ENCODE measurements around the gene TRIM38.
"Not testable (repeated sequence)": the region's sequence is repeated elsewhere in the genome, so short reads cannot be mapped to it uniquely, and the experiment has no call there.

TRIM38 gene

GRCh38 chr6:26006086-26006939 is 43.7 kb downstream of the TRIM38 start:
- DNase-seq (ENCODE audit: low read depth): no peak

GRCh38 chr6:26006940-26007305 is 44.3 kb downstream of the TRIM38 start:
- not testable (repeated sequence) for DNase-seq (ENCODE audit: low read depth)

GRCh38 chr6:26008470-26008869 is 45.9 kb downstream of the TRIM38 start:
- DNase-seq (ENCODE audit: low read depth): no peak

GRCh38 chr6:26009817-26010216 is 47.2 kb downstream of the TRIM38 start:
- no peak for DNase-seq (ENCODE audit: low read depth)

GRCh38 chr6:26012061-26012460 is 49.5 kb downstream of the TRIM38 start:
- DNase-seq (ENCODE audit: low read depth): no peak

- DNase-seq (ENCODE audit: low read depth): not testable (repeated sequence)
Measured at GRCh38 chr6:26014386-26014785, 51.8 kb downstream of the TRIM38 start.

- no peak for DNase-seq (ENCODE audit: low read depth)
Measured at GRCh38 chr6:26016245-26016962, 53.8 kb downstream of the TRIM38 start.

- DNase-seq (ENCODE audit: low read depth): no peak
Measured at GRCh38 chr6:26016963-26017631, 54.5 kb downstream of the TRIM38 start.

- DNase-seq (ENCODE audit: low read depth): no peak
Measured at GRCh38 chr6:26017632-26017966, 55.0 kb downstream of the TRIM38 start.

GRCh38 chr6:26019261-26019830 is 56.7 kb downstream of the TRIM38 start:
- no peak for DNase-seq (ENCODE audit: low read depth)

GRCh38 chr6:26019967-26020328 is 57.3 kb downstream of the TRIM38 start:
- DNase-seq (ENCODE audit: low read depth): no peak

GRCh38 chr6:26020329-26021000 is 57.9 kb downstream of the TRIM38 start:
- peak; percentile 54 for DNase-seq (ENCODE audit: low read depth)

GRCh38 chr6:26021001-26021349 is 58.4 kb downstream of the TRIM38 start:
- no peak for DNase-seq (ENCODE audit: low read depth)

GRCh38 chr6:26021350-26022131 is 58.9 kb downstream of the TRIM38 start:
- DNase-seq (ENCODE audit: low read depth): peak; percentile 80

- DNase-seq (ENCODE audit: low read depth): no peak
Measured at GRCh38 chr6:26022132-26022472, 59.5 kb downstream of the TRIM38 start.

- DNase-seq (ENCODE audit: low read depth): no peak
Measured at GRCh38 chr6:26022737-26023136, 60.1 kb downstream of the TRIM38 start.

- no peak for DNase-seq (ENCODE audit: low read depth)
Measured at GRCh38 chr6:26024651-26025046, 62.0 kb downstream of the TRIM38 start.

- DNase-seq (ENCODE audit: low read depth): no peak
Measured at GRCh38 chr6:26025047-26025893, 62.7 kb downstream of the TRIM38 start.

- DNase-seq (ENCODE audit: low read depth): peak; percentile 77
Measured at GRCh38 chr6:26025894-26026832, 63.6 kb downstream of the TRIM38 start.

All from stimulated activated CD8-positive, alpha-beta memory T cell treated with anti-CD3 and anti-CD28 coated beads, Interleukin-15, amount 100 ng/mL, for 1 hour (primary cell).